GM19452 (cell line): ENCODE measurements around the gene PRX.
"Not testable (repeated sequence)": the region's sequence is repeated elsewhere in the genome, so short reads cannot be mapped to it uniquely, and the experiment has no call there.

Source experiments
- ATAC-seq: cut with Tn5 transposase; IDR thresholded peaks from one replicate; pipeline ENCODE4 v1.9.1; 2021; ENCODE audit not compliant: unreplicated experiment

PRX gene

DNA sequence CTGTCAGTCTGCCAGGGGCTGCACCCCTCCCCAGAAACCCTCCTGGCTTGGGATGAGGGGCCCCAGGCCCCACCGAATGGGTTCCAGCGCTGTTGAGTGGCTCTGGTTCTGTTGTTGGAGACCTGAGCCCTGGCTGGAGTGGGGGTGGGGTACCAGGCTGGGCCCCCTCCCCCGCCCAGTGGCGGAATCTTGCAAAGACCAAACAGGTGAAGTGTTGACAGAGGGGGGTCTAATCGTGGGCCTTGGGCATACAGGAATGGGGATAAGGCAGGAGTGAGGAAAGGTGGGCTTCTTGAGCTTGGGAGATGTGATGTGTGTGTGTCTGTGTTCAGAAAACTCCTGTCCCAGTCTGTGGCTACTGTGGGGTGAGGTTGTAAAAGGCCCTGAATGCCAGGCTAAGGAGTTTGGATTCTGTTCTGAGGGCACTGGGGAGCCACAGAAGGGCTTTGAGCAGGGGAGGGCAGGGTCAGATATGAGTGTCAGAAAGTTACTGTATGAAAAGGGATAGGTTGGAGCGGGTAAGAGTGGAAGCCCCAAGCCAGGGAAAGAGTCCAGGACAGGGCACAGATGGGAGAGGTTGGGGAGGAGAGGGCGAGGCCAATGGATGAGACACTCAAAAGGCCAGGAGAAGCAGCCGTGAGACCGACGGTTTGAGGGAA lies 23.0 kb downstream of the PRX start, which contains the start of gene HIPK4:
Gene HIPK4 (minus strand): TSS at position 98 of the 659 bp plus-strand sequence. CDS start 279 bp downstream, outside the sequence.
- ATAC-seq, result no peak

DNA sequence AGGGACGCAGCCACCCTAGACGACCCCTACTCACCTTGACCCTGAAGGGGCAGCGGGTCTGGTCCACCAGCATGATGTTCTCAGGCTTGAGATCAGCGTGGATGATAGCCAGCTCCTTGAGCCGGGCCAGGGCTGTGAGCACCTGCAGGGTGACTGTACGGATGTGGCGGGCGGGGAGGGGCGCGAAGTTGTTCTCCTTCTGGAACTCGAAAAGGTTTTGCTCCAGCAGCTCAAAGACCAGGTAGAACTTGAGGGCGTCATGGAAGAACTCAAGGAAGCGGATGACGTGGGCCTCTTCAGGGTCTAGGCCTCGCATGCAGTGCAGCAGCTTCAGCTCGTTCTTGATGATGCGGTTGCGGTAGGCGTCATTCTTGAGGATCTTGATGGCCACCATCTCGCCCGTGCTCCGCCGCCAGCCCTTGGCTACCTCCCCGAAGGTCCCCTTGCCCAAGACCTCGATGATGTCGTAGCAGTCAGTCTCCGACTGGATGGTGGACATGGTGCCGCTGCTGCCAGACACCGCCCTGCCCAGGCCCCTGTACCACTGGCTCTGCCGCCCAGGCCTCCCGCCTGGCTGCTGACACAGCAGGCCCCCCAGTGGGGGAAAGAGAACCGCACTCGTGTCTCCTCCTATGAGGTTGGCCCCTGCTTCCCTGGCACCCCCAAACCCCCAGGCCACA lies 23.6 kb downstream of the PRX start:
- ATAC-seq, result no peak

DNA sequence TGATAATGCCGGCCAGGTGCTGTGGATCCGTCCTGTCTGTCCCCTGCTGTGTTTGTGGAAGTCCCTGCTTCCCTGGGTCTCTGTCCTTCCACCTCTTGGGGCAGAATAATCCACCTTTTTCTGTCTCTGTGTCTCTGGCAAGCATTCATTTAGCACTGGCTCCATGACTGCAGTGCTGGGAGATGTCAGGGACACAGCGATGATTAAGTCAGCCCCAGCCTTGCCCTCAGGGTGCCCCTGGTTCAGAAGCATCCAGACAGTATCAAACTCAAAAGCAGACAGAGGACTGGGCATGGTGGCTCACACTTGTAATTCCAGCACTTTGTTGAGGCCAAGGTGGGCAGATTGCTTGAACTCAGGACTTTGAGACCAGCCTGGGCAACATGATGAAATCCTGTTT lies 24.7 kb downstream of the PRX start:
- ATAC-seq, result no peak

DNA sequence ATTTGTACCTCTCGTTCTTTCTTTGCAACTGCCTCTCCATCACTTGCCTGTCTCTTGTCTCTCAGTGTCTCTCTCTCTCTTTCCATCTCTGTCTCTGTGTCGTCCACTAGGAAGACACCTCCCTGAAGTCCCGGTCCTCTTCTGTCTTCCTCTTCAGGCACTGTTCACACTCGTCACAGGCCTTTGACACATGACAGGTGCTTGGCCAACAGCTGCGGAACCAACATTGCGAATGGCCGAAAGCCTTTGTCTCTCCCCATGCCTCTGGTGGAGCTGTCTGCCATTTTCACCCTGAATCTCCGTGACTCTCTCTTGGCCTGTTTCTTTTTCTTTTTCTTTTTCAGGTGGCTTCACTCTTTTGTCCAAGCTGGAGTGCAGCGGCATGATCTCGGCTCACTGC lies 26.0 kb downstream of the PRX start:
- no peak for ATAC-seq

DNA sequence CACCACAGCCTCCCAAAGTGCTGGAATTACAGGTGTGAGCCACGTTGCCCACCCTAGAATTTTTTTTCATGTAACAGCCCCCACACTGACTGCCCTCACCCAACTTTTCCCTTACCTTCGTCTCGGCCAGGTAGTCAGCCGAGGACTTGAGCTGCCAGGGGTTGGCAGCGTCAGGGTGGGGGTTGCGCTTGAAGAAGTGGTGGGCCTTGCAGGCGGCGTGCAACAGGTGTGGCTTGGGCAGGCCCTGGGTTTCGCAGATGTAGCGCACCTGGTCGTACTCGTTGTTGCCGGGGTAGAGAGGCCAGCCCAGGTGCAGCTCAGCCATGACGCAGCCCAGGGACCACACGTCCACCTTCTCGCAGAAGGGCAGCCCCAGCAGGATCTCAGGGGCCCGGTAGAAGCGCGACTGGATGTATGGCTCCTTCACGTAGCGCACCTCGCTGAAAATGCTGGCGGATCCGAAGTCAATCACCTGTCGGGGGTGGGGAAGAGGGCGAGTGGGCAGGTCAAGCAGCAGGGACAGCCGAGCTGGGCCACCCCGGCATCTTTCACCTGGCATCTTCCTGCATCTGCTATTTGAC lies 29.4 kb downstream of the PRX start:
- no peak for ATAC-seq

DNA sequence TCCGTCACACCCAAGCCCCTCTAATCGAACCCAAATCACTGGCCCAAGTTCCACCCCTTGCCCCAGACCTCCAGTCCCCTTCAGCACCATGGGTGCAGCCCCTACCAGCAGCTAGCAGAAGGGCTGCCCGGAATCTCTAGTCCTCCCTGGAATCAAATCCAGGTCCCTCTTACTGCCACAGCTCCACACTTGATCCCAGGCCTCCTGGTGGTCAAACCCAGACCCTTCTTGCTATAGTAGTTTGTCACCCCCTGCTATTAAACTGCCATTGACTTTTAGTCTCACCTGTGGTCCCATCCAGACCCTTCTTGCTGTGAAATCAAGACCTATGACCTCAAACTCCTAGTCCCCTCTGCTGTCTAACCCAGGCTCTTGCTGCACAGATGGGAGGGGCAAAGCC lies 31.9 kb downstream of the PRX start:
- no peak for ATAC-seq

DNA sequence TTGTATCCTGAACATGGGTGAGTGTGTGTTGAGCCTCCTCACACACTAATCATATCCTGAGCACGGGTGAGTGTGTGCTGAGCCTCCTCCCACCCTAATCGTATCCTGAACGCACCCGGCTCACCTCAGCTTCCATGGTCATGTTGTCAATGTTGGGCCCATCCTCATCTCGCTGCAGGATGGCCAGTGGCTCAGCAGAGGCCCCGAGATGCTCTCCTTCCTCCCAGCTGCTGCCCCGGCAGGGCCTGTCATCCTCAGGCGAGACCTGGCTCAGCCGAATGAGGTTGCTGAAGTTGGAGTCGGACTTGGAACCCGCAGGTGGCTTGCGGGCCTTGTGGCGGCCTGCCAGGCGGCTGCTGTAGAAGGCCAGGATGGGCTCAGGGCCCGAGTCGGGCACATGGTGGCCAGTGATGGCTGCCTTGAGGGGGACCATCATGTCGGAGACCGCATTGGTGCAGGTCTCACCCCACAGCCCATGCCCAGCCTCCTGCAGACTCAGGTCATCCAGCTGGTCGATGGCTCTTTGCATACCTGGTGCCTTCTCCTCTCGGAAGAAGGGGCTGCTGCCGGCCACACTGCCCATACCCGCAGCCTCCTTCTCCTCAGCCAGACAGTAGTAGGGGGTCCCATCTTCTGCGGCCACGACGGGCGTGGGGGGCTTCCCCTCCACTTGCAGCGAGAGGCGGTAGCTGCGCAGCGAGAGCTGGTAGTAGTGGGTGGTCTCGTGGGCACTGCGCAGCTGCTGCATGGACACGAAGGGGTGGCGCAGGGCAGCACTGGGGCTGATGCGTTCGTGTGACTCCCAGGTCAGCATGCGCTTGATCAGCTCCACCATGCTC lies 32.8 kb downstream of the PRX start:
- ATAC-seq, result no peak

DNA sequence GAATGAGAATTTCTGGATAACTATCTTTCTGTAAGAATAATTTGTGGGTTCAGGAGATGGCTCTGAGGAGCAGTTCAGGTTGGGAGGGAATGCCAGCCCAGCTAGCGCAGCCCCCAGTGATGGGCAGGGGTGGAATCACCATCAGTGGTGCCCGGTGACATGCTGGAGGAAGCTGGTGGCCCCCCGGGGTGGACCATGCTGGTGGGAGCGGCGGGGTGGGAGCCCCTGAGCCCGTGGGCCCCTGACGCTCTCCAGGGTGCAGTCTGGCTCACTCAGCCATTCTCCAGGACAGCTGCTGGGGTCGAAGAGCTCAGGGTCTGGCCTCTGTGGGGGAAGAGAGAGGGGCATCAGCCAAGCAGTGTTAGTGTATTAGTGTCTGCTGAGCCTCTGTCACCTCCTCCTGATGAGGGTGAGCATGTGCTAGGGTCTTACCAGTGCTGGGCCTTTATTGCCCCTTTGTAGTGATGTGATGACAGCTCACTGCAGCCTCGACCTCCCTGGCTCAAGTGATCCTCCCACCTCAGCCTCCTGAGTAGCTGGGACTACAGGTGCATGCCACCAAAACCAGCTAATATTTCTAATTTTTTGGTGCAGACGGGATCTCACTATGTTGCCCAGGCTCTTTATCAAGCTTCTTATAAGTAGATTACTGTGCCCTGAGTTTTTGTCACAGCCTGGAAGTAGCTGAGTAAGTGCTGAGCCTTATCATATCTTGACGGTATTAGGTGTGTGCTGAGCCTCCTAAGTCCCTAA lies 33.6 kb downstream of the PRX start:
- ATAC-seq, result no peak

DNA sequence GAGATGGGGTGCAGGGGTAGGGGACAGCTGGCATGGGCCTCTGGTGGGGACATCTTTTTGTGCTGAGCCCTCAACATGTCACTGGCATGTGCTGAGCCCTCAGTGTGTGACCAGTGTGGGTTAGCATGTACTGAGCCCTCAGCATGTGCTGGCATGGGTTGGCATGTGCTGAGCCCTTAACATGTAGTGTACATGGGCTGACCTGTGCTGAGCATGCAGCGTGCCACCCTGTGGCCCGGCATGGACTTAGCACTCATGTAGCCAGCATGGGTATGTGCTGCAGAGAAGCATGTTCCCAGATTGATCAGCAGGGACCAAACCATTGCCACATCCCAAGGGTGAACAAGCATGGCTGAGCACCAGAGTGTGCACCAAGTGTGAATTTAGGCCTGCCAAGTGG lies 34.7 kb downstream of the PRX start:
- no peak for ATAC-seq

DNA sequence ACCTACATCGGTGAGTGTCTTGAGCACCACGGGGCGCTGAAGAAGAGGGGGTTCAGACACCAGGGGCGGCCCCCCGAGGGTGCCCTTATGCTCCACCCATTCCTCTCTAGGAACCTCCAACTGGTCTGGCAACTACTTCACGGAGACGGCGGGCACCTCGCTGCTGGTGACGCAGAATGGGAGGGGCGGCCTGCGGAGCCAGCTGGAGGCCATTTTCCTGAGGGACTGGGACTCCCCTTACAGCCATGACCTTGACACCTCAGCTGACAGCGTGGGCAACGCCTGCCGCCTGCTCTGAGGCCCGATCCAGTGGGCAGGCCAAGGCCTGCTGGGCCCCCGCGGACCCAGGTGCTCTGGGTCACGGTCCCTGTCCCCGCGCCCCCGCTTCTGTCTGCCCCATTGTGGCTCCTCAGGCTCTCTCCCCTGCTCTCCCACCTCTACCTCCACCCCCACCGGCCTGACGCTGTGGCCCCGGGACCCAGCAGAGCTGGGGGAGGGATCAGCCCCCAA lies 35.2 kb downstream of the PRX start:
- no peak for ATAC-seq

DNA sequence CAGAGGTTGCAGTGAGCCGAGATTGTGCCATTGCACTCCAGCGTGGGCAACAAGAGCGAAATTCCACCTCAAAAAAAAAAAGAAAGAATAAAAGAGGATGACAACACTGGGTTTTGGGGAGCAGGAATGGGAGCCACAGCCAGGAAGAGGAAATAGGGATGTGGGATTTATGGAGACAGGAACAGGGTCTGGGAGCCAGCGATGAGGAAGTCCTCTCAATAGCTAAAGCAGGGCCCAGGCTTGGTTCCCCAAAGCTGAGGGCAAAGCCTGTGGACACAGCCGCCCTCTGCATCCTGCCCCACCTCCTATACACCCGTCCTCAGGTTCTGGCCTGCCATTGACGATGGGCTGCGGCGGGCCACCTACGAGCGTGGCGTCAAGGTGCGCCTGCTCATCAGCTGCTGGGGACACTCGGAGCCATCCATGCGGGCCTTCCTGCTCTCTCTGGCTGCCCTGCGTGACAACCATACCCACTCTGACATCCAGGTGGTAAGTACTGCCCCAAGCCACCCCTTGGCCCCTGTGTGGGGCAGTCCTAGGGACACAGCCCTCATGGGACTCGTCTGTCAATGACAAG lies 36.8 kb downstream of the PRX start:
- ATAC-seq, result no peak

DNA sequence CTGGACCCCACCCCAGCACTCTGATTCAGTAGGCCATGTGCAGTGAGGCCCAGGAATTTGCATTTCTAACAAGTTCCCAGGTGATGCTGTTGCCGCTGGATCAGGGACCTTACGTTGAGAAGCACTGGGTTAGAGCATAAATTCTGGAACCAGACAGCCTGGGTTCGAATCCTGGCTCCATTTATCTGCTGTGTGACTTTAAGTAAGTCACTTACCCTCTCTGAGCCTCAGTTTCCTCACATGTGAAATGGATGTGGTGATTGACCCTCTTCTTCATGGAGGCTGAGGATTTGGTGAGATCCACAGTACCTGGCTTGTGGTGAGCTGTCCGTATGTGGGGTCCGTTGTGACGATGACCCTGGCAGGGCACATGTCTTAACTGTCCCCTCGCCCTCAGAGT lies 39.1 kb downstream of the PRX start:
- ATAC-seq, result no peak

DNA sequence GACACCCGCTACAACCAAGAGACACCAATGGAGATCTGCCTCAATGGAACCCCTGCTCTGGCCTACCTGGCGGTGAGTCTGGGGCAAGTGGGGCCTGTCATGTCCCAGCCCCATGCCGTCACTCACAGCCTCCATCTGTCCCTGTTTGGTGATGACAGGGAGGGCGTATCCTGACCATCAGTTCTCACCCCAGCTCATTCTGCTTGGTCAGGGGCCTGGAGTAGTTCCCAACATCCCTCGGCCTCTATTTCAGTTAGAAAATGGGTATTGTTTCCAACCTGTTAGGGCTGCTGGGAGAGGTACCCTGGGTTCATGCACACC lies 41.4 kb downstream of the PRX start:
- ATAC-seq, result no peak

DNA sequence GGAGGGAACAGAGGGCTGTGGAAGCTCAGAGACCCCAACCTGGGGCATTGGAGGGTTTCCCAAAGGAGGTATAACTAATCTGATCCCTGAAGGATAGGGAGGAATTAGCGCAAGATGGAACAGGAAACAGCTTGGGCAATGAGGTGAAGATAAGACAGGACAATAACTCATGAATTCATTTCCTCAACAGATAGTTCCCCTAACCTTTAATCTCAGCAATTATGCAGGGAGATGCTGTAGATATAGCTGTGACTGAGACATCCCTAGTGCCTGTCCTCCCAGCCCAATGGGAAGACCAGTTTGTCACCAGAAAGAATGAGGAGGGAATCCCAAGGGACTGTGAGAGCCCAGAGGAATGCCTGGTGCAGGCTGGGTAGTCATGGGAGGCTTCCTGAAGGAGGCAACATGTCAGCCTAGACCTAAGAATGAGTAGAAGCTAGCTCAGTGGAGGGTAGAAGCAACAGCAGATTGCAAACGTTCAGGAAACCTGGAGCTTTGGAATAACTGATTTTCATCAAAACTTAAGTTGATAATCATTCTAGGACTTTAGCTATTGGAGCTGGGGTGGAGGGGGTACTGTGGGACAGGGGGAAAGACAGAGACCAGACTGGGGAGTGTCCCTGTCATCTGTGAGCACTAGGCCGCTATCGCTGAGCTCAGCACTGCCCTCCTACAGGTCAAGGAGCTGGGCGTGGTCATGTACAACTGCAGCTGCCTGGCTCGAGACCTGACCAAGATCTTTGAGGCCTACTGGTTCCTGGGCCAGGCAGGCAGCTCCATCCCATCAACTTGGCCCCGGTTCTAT lies 42.0 kb downstream of the PRX start:
- no peak for ATAC-seq

DNA sequence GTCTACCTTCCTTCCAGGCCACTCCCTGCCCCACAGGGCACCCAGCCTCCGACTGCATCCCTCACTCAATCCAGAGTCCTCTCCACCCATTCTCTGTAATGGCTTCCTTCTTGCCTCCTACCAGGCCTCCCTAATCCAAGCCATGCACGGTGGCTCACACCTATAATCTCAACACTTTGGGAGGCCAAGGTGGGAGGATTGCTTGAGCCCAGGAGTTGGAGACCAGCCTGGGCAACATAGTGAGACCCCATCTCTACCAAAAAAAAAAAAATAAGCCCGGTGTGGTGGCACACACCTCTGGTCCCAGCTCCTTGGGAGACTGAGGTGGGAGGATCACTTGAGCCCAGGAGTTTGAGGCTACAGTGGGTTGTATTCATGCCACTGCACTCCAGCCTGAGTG lies 42.9 kb downstream of the PRX start:
- not testable (repeated sequence) for ATAC-seq

DNA sequence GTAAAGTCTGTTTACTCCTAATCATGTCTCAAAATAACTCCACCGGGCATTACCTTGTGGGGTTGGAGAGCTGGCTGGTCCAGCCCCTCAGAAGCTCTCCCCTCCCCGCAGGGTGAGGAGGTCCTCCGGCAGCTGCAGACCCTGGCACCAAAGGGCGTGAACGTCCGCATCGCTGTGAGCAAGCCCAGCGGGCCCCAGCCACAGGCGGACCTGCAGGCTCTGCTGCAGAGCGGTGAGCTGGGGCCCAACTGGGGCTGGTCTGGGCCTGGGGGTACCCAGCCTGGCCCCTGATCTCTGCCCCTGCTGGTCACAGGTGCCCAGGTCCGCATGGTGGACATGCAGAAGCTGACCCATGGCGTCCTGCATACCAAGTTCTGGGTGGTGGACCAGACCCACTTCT lies 43.4 kb downstream of the PRX start:
- no peak for ATAC-seq

DNA sequence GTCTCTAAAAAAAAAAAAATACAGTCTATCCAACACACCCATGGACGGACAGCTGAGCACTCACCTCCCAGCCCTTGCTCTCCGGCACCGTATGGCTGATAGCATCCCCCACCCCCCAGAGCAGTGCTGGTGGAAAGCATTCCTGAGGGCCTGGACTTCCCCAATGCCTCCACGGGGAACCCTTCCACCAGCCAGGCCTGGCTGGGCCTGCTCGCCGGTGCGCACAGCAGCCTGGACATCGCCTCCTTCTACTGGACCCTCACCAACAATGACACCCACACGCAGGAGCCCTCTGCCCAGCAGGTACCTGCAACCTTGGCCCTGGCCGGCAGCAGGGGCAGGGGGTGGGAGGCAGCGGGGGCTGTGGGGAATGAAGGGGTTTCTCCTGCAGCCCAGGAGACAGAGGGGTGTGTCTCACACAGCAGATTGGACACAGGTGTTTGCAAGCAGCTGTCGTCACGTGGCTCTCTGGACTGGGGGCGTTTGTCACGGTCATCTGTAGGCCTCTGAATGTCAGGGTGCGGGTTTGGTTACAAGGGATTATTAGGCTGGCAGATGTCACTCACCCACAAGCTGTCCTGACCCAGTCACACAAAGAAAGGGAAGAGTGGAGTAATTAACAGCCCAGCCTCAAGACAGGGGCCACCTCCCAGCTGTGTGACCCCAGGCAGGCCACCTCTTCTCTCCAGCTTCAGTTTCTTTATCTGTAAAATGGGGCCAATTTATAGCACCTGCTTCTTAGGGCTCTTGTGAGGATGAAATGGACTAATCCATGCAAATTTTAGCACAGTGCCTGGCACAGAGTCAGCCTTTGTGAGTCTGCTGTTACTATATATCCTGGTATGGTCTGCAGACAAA lies 45.4 kb downstream of the PRX start:
- ATAC-seq, result no peak

DNA sequence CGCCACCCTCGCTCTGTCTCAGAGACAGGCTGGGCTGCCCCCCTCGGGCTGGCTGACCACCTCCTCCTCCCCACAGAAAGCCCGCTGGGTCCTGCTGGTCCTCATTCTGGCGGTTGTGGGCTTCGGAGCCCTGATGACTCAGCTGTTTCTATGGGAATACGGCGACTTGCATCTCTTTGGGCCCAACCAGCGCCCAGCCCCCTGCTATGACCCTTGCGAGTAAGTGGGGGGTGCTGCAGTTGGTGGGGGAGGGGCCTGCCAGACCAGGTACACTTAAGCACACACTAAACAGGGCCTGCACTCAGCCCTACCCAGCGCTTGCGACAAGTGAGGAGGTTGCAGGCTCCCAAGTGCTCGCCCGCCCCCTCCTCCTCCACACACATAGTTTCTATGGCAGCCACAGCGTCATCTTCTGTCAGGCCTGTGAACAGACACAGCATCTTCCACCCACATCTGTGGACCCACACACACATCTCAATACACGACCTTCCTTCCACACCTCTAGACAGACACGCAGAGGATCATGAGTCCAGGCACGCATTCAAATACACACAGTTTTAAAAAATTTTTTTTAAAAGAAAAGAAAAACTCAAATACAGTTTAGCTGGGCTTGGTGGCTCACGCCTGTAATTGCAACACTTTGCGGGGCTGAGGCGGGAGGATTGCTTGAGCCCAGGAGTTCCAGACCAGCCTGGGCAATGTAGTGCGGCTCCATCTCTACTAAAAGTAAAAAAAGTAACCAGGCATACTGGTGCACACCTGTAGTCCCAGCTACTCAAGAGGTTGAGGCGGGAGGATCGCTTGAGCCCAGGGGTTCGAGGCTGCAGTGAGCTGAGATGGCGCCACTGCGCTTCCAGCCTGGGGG lies 46.2 kb downstream of the PRX start:
- no peak for ATAC-seq
